Esophagus squamous epithelium (tissue), 5 donors: ENCODE measurements around the gene DRAM2. TPM values are rescaled to one million over a fixed set of nuclear protein-coding genes. Genes with fewer than 3 reads are reported as not detected.
"Not testable (repeated sequence)": the region's sequence is repeated elsewhere in the genome, so short reads cannot be mapped to it uniquely, and the experiment has no call there.

Source experiments
- DNase-seq: peaks from one replicate; lab custom pipeline; 2025; lab: John Stamatoyannopoulos, UW
- H3K27ac ChIP-seq, 4 donors: fragments of 200-600 bp; sonication (generic); one replicate each; pipeline ENCODE4 v1.5.1; 2016 to 2019; ENCODE audit warnings: mild to moderate bottlenecking in 1 of 4
- H3K27me3 ChIP-seq, 4 donors: fragments of 200-600 bp; sonication (generic); 1 replicate in 3 of 4; 2 replicates in 1 of 4; pipeline versions ENCODE4 v1.5.1 to v1.6.0; 2017 to 2021; ENCODE audit warnings: antibody characterized with exemption in 1 of 4
- H3K36me3 ChIP-seq, 3 donors: fragments of 200-600 bp; sonication (generic); one replicate each; pipeline ENCODE4 v1.5.1; 2016 to 2019
- H3K4me1 ChIP-seq, 3 donors: fragments of 200-600 bp; sonication (generic); one replicate each; pipeline ENCODE4 v1.5.1; 2017 to 2019
- H3K4me3 ChIP-seq, 4 donors: fragments of 200-600 bp; sonication (generic); 1 replicate in 3 of 4; 2 replicates in 1 of 4; pipeline ENCODE4 v1.5.1; 2016 to 2019; ENCODE audit warnings: mild to moderate bottlenecking in 2 of 4, moderate library complexity in 1 of 4
- H3K9me3 ChIP-seq, 3 donors: fragments of 200-600 bp; sonication (generic); one replicate each; pipeline ENCODE4 v1.5.1; 2016 to 2019
- POLR2A ChIP-seq, 4 donors: fragments of 450-650 bp; IDR thresholded peaks; one replicate each; pipeline ENCODE4 v1.6.1; 2017; ENCODE audit warnings: antibody characterized with exemption in 4 of 4, mild to moderate bottlenecking in 4 of 4, moderate library complexity in 3 of 4
- WGBS, 2 donors: methylation state at CpG; one replicate each; pipeline ENCODE4 v1.1.5; 2018; 5-methylcytosine and 5-hydroxymethylcytosine counted together
- intact Hi-C: fragments of 100-400 bp; cut with DNase I; formaldehyde crosslinking; loops from one replicate; pipeline ENCODE4 v1.15.0; 2022
- small RNA-seq, 4 donors: library from RNA; depleted of rRNA; stranded (forward); fragments of <200 nt; gene quantifications; one replicate each; pipeline ENCODE3, GENCODE V24; 2016
- total RNA-seq, 4 donors: library from RNA; depleted of rRNA; stranded (reverse); fragments of >200 nt; gene quantifications; one replicate each; pipeline ENCODE4 v1.1.0, GENCODE V29; 2016
- TF ChIP-seq, protein P1 (sequence below), 6 experiments: fragments of 450-650 bp in 4 of 6; fragments of 200-600 bp in 2 of 6; sonication (generic) in 2 of 6; IDR thresholded peaks; one replicate each; pipeline ENCODE4 v1.5.1; 2016 to 2019; ENCODE audit warnings: antibody characterized with exemption in 6 of 6, mild to moderate bottlenecking in 4 of 6, moderate library complexity in 4 of 6
- donor health status: DM: yes; HTN: yes; CAD: no.

The DRAM2 gene
- total RNA-seq, 4 donors from 2014 or later = 15.4 to 53.6 (median 26.9) TPM

DNA sequence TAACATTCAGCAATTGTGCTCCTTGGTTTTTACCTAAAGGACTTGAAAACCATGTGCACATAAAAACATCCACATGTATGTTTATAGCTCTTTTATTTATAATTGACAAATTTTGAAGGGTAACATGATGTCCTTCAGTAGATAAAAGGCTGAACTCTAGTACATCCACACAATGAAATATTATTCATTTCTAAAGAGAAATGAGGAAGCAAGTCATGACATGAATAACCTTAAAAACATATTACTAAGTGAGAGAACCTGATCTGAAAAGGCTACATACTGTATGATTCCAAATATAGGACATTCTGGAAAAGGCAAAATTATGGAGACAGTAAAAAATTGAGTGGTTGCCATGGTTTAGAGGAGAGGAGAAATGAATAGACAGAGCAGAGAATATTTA, 50.3 kb downstream of the DRAM2 start:
- Histone ChIP-seq H3K4me1 (no peaks in the 10 kb centered on the region), H3K9me3 (no peaks in the 10 kb centered on the region), H3K27me3 (no peaks in the 10 kb centered on the region), H3K36me3 (no peaks in the 10 kb centered on the region), H3K27ac (no peak overlapping the region), H3K4me3 (no peak overlapping the region)
- no peak for DNase-seq
- intact Hi-C loops = no loop called here
- TF ChIP-seq, protein P1, sequence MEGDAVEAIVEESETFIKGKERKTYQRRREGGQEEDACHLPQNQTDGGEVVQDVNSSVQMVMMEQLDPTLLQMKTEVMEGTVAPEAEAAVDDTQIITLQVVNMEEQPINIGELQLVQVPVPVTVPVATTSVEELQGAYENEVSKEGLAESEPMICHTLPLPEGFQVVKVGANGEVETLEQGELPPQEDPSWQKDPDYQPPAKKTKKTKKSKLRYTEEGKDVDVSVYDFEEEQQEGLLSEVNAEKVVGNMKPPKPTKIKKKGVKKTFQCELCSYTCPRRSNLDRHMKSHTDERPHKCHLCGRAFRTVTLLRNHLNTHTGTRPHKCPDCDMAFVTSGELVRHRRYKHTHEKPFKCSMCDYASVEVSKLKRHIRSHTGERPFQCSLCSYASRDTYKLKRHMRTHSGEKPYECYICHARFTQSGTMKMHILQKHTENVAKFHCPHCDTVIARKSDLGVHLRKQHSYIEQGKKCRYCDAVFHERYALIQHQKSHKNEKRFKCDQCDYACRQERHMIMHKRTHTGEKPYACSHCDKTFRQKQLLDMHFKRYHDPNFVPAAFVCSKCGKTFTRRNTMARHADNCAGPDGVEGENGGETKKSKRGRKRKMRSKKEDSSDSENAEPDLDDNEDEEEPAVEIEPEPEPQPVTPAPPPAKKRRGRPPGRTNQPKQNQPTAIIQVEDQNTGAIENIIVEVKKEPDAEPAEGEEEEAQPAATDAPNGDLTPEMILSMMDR (IDR thresholded peaks at IDR 0.05) = no peak
- TF ChIP-seq POLR2A (IDR thresholded peaks at IDR 0.05) = no peak

DNA sequence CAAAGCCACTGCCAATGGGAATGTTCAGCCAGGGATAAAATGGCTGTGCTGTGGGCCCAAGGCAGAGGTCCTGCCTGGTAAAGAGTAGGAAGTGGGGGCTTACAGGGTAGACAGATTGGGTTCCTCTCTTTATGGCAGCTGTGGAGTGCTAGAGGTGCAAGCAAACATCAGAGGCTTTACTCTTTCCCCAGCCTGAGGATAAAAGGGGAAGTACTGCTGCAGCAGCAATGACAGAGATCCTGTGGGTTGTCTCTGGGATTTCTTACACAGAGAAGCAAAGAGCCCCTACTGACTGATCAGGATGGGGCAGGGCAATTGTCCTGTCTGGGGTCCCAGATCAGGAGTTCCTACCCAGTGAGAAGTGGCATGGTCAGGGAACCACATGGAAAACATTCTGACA, 54.2 kb downstream of the DRAM2 start:
- H3K4me3 ChIP-seq = no peak overlapping the region
- H3K4me1 ChIP-seq = no peaks in the 10 kb centered on the region
- no peaks in the 10 kb centered on the region for H3K36me3 ChIP-seq
- no peak for DNase-seq
- TF ChIP-seq POLR2A (IDR thresholded peaks at IDR 0.05) = no peak
- TF ChIP-seq, protein P1 (IDR thresholded peaks at IDR 0.05) = no peak
- intact Hi-C loops = no loop called here
- no peaks in the 10 kb centered on the region for H3K27me3 ChIP-seq
- no peak overlapping the region for H3K27ac ChIP-seq
- no peaks in the 10 kb centered on the region for H3K9me3 ChIP-seq

DNA sequence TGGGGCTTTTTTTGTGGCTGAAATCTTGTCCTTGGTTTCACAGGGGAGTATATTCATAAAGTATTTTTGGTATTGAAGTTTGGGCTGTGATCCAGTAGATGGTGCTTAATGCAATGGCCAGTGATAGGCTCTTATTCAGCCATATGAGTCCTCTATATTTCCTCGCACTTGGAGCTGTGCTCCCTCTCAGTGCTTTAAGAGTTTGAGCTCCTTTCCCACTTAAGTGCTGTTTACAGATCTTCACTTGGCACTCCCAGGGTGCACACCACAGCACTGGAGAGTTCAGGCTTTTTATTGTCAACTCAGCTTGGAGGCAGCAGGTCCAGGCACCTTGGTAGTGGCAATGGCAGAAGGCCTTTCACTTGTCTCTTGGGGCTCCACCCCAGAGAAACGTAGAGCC, 54.9 kb downstream of the DRAM2 start:
- no peaks in the 10 kb centered on the region for H3K9me3 ChIP-seq

DNA sequence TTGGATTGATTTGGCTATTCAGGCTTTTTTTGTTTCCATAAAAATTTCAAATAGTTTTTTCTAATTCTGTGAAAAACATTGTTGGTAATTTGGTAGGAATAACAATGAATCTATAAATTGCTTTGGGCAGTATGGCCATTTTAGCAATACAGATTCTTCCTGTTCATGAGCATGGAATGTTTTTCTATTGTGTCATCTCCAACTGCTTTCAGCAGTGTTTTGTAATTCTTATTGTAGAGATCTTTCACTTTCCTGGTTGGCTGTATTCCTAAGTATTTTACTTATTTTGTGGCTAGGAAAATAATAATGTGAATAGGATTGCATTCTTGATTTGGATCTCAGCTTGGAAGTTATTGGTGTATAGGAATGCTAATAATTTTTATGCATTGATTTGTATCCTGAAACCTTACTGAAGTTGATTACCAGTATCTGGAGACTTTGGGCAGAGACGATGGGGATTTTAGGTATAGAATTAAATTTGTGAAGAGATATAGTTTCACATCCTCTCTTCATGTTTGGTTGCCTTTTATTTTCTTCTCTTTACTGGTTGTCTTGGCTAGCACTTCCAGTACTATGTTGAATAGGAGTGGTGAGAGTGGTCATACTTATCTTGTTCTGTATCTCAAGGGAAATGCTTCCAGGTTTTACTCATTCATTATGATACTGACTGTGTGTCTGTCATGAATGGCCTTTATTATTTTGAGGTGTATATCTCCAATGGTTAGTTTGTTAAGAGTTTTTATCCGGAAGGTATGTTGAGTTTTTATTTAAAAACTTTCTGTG, 57.3 kb downstream of the DRAM2 start:
- H3K9me3 ChIP-seq = peaks cover 0 to 9% (median 0%) of the 10 kb centered on the region in 3 donors
- no peaks in the 10 kb centered on the region for H3K4me1 ChIP-seq
- DNase-seq = no peak
- intact Hi-C loops = no loop called here
- H3K4me3 ChIP-seq = no peak overlapping the region
- no peaks in the 10 kb centered on the region for H3K36me3 ChIP-seq
- H3K27ac ChIP-seq = no peak overlapping the region
- 77 to 81% methylated on average over 2 of the region's 2 CpGs for WGBS, 2 donors
- TF ChIP-seq POLR2A (IDR thresholded peaks at IDR 0.05) = no peak
- H3K27me3 ChIP-seq = no peaks in the 10 kb centered on the region

More for the DNA sequence above, 54.9 kb downstream of the DRAM2 start:
- H3K4me3 ChIP-seq = no peak overlapping the region
- H3K36me3 ChIP-seq = no peaks in the 10 kb centered on the region
- H3K27me3 ChIP-seq = no peaks in the 10 kb centered on the region
- no peak overlapping the region for H3K27ac ChIP-seq
- intact Hi-C loops = no loop called here
- TF ChIP-seq, protein P1 (IDR thresholded peaks at IDR 0.05) = no peak
- TF ChIP-seq POLR2A (IDR thresholded peaks at IDR 0.05) = no peak
- 50 to 100% methylated on average over 1 to 2 of the region's 2 CpGs for WGBS, 2 donors
- no peak for DNase-seq
- H3K4me1 ChIP-seq = no peaks in the 10 kb centered on the region

DNA sequence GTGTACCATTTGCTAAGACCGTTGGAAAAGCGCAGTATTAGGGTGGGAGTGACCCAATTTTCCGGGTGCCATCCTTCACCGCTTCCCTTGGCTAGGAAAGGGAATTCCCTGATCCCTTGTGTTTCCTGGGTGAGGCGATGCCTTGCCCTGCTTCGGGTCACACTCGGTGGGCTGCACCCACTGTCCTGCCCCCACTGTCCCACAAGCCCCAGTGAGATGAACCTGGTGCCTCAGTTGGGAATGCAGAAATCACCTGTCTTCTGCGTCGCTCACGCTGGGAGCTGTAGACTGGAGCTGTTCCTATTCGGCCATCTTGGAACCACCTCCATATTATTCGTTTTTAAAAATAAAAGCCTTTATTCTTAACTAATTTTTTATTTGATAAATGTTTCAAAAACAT, 60.6 kb downstream of the DRAM2 start:
- H3K27ac ChIP-seq, H3K4me1 ChIP-seq, H3K4me3 ChIP-seq, H3K27me3 ChIP-seq, DNase-seq, H3K36me3 ChIP-seq, intact Hi-C loops: not testable (repeated sequence)
- WGBS, 2 donors = 86 to 90% methylated on average over 8 to 12 of the region's 12 CpGs
- H3K9me3 ChIP-seq = peaks cover 0 to 17% (median 0%) of the 10 kb centered on the region in 3 donors

DNA sequence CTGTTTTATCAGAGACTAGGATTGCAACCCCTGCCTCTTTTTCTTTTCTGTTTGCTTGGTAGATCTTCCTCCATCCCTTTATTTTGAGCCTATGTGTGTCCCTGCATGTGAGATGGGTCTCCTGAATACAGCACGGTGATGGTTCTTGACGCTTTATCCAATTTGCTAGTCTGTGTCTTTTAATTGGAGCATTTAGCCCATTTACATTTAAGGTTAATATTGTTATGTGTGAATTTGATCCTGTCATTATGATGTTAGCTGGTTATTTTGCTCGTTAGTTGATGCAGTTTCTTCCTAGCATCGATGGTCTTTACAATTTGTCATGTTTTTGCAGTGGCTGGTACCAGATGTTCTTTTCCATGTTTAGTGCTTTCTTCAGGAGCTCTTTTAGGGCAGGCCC, 62.6 kb downstream of the DRAM2 start:
- H3K9me3 ChIP-seq = peaks cover 0 to 17% (median 0%) of the 10 kb centered on the region in 3 donors
- 81 to 94% methylated on average over 4 of the region's 4 CpGs for WGBS, 2 donors
- H3K36me3 ChIP-seq, H3K4me3 ChIP-seq, H3K27ac ChIP-seq, DNase-seq, H3K27me3 ChIP-seq, intact Hi-C loops, H3K4me1 ChIP-seq: not testable (repeated sequence)

Small RNA genes within 50 kb of the gene (small RNA-seq; reads per million reads assigned to genes)
- gene AL355816.1 = 0 reads per million in 4 donors

Other genes with a start within 250 kb of the DRAM2 start
- gene LRIF1, start 176.2 kb downstream of the DRAM2 start, total RNA-seq = 1 to 10 TPM; 5.1 to 9.5 (median 5.6) TPM
- 10 to 100 TPM; 21.4 to 32.4 (median 26.8) TPM for gene CEPT1, start 130 bp upstream of the DRAM2 start, total RNA-seq
- 10 to 100 TPM; 55.3 to 73.3 (median 66.5) TPM for gene DENND2D, start 60.6 kb upstream of the DRAM2 start, total RNA-seq
- gene CHI3L2, start 87.6 kb upstream of the DRAM2 start, total RNA-seq = 10 to 100 TPM in 1 of 4 donors, 1 to 10 TPM in 2, under 1 TPM in 1; 0.57 to 42.4 (median 1.8) TPM
- not detected for gene CHIA, start 150.8 kb upstream of the DRAM2 start, total RNA-seq